AG09309 (cell line): ENCODE measurements around the gene PODXL2.

Experiments
- DNase-seq: peaks from one replicate; pipeline ENCODE4 v3.0.0-alpha.2; 2010; ENCODE audit warnings: low read depth
- H3K4me3 ChIP-seq: 2 replicates; pipeline ENCODE4 v1.5.1; 2011; ENCODE audit warnings: mild to moderate bottlenecking, low read depth, low read length, moderate library complexity; ENCODE audit not compliant: control insufficient read depth
- TF ChIP-seq, protein P1 (sequence below): IDR thresholded peaks from 2 replicates; pipeline ENCODE4 v1.5.1; 2011; ENCODE audit warnings: mild to moderate bottlenecking, low read depth, low read length, inconsistent platforms; ENCODE audit not compliant: insufficient read depth, control insufficient read depth; ENCODE audit errors: missing control alignments

Gene PODXL2

DNA sequence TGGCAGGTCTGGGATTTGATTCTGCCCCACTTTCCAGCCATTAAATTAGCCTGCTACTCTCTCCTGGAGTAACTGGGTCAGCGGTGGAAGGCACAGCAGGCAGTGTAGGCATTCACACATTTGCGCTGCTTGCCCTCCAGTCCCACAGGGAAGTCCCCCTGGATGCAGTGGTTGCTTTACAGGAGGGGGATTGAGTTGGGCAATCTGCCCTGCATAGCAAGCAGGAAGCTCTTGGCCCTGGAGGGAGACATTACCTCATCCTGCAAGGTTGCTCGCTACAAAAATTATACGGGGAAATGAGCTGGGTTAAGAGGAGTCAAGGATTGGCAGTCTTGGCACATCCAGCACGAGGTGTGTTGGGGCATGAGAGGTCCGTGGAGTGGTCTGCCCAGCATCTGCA, 16.0 kb upstream of the PODXL2 start:
- DNase-seq, result no peak
- TF ChIP-seq, protein P1, sequence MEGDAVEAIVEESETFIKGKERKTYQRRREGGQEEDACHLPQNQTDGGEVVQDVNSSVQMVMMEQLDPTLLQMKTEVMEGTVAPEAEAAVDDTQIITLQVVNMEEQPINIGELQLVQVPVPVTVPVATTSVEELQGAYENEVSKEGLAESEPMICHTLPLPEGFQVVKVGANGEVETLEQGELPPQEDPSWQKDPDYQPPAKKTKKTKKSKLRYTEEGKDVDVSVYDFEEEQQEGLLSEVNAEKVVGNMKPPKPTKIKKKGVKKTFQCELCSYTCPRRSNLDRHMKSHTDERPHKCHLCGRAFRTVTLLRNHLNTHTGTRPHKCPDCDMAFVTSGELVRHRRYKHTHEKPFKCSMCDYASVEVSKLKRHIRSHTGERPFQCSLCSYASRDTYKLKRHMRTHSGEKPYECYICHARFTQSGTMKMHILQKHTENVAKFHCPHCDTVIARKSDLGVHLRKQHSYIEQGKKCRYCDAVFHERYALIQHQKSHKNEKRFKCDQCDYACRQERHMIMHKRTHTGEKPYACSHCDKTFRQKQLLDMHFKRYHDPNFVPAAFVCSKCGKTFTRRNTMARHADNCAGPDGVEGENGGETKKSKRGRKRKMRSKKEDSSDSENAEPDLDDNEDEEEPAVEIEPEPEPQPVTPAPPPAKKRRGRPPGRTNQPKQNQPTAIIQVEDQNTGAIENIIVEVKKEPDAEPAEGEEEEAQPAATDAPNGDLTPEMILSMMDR, result no peak
- no peak overlapping the region for H3K4me3 ChIP-seq

DNA sequence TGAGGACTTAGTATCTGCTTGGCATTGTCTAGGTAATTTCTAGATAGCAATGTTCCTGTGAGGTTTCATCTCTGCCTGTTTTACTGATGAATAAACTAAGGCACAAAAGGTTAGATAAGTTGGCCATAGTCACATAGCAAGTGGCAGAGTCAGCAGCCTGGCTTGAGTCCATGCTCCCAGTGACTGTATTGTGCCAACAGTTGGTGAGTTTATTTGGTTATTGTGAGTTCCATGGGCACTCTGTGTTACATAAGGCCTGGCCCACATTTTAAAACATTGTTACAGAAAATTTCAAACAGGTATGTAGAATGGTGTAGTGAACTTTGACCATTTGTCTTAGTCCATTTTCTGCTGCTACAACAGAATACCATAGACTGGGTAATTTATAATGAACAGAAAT, 15.6 kb upstream of the PODXL2 start:
- DNase-seq, result no peak
- TF ChIP-seq, protein P1, result no peak

DNA sequence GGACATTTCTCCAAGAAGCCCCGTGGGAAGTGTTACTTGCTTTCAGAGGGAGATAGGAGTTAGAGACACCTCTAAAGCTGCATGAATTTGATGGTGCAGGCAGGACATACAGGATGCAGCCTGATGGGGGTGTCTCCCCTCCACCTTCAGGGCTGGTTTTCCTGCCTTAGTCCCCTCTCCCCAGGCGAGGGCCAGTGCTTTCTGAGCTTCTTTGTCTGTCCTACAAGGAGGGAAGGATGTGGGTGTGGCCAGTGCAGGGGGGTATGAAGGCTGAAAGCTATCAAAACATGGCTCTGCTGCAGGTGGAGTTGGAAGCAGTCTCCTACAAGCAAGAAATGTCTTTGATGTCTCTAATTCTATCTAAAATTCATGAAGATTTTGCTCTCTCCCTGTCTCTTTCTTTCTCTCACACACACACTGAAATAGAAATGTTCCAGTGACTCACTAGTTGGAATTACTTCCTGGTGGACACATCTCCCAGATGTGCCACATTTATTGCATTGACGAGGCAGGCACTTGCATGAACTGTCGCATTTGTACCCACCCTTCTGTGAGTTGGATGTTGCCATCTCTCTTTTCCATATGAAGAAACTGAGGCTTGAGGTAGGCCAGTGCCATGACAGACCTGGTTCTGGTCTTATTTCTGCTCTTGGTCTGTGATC, 13.9 kb upstream of the PODXL2 start:
- DNase-seq, result no peak
- H3K4me3 ChIP-seq, result no peak overlapping the region
- TF ChIP-seq, protein P1, result no peak

More for the DNA sequence above, 15.6 kb upstream of the PODXL2 start:
- H3K4me3 ChIP-seq, result no peak overlapping the region

DNA sequence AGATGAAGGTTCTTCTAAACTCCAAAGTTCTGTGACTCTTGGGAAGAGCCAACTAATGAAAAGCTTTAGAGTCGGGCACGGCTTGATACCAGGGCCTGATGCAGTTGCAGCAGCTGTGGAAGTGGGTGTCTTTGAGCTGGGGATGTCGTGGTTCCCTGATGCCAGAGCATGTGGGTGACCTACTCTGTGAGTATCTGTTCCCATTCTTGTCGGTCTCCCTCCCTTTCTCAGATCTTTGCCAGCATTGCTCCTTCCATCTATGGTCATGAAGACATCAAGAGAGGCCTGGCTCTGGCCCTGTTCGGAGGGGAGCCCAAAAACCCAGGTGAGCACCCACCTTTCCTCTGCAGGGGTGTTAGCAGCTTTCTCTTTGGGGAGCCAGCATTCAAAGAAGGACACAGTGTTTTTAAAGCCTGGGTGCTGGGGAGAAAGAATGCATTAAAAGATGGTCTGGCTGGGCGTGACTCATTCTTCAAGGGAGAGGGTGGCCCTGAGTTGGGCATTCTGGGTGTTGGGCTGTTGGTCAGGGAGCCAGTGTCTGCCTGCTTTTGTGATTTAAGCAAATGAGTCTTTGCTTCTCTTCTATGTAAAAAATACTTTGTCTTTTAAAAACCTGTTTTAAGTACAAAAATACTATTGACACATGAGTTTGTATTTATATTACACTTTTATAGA, 13.2 kb upstream of the PODXL2 start:
- DNase-seq, result no peak
- TF ChIP-seq, protein P1, result no peak
- H3K4me3 ChIP-seq, result no peak overlapping the region

DNA sequence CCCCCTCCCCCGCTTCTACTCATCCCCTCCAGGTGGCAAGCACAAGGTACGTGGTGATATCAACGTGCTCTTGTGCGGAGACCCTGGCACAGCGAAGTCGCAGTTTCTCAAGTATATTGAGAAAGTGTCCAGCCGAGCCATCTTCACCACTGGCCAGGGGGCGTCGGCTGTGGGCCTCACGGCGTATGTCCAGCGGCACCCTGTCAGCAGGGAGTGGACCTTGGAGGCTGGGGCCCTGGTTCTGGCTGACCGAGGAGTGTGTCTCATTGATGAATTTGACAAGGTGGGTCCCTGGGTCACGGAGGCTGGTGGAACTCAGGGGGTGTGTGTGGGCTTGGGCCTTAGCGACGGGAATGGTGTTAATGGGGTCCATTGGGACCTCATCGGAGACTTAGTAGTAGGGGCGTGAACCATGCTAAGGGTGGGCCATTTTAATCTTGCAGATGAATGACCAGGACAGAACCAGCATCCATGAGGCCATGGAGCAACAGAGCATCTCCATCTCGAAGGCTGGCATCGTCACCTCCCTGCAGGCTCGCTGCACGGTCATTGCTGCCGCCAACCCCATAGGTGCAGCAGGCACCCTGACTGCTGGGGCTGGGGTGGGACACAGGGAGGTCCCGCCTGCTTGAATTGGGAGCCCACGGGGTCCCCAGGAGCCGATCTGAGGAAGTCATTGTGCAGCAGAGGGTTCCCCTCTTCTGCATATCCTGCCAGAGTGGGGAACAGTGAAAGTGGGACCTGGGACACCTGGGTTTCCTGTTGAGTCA, 12.0 kb upstream of the PODXL2 start:
- TF ChIP-seq, protein P1, result no peak
- no peak overlapping the region for H3K4me3 ChIP-seq
- no peak for DNase-seq

DNA sequence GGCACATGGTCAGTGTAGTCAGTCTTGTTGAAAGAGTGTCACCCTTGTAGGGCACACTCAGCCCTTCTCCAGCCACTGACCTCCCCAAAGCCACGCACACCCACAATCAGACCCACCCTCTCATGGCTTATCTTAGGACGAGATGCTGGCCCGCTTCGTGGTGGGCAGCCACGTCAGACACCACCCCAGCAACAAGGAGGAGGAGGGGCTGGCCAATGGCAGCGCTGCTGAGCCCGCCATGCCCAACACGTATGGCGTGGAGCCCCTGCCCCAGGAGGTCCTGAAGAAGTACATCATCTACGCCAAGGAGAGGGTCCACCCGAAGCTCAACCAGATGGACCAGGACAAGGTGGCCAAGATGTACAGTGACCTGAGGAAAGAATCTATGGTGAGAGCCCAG, 10.1 kb upstream of the PODXL2 start:
- DNase-seq, result no peak
- no peak overlapping the region for H3K4me3 ChIP-seq
- TF ChIP-seq, protein P1, result no peak
